ENCODE results near the gene MOB3B.
A peak's percentile ranks its signal among the peaks of the same experiment; 100 is the strongest.
"Not testable (repeated sequence)": the region's sequence is repeated elsewhere in the genome, so short reads cannot be mapped to it uniquely, and the experiment has no call there.

The MOB3B gene

DNA sequence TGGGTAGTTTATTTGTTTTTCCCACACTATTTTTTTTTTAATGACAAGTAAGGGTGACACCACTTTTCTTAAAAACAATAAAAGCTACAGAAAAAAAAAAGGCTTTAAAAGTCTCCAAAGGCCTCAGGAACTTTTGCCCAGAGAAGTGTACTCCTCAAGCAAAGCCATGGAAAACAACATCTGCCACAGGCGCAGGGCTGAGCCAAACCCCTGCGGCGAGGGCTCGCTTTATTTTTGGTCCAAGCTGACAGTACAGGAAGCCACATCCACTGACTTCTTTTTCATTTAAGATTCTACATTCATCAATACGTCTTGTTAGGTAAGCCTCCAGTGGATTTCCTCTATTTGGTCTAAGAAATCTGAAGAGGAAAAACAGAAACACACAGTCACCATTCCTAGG lies 57.4 kb downstream of the MOB3B start:
- no peak for DNase-seq

DNA sequence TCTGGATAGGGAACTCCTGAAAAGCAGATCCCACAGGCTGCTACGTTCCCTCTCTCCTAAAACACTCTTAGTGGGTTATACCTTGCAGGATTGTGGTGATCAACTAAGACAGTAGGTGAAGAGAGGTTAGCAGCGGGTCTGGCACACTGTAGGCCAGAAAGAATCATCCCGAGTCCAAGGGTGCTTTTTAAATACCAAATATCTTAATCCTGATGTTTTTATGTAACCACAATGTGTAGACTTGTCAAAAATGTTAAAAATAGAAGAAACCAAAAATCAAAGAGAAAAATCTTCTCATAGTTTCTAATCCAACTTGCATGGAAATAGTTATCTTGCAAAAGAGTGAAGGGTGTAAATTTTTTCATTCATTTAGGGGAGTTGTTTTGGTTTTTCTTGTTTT lies 57.8 kb downstream of the MOB3B start:
- DNase-seq = no peak

DNA sequence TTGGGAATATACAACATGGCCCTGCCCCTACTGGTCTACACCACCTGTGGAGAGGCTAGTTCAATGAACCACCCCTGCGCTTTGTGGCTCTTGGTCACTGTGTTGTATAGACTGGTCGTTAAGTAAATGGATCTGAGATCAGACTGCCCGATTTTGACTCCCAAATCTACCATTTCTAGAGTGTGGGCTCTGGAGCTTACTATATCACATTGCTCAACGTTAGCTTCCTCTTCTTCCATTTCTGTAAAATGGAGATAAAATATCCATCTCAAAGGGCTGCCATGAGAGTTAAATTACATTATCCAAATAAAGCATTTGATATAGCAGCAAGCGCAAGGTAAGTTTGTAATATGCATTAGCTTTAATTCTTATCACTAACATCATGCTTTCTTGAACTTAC lies 58.2 kb downstream of the MOB3B start:
- DNase-seq = no peak

DNA sequence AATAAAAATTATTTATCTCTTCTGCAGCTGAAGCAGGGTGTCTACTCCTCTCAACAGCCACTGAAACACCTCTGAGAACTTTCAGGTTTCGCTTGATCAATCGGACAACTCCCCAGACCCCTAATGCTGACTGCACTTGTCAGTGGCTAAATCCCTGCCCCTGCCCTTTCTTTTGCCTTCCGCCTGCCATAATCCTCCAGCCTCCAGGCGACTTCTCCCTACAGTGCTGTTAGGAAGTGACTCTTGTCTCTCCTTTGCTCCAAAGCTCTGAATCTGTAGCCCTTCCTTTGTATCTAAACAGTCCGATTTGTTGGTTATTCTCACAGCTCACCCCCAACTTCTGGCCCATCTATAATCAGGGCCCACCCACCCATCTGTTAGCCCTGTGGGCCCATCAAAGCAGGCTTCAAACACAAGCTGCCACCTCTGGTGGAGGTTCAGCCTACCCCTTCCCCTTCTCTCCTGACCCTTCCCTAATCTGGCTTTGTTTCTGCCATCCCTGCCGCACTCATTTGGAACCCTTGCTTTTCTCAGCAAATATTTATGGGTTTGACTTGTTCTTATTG lies 59.2 kb downstream of the MOB3B start:
- no peak for DNase-seq

DNA sequence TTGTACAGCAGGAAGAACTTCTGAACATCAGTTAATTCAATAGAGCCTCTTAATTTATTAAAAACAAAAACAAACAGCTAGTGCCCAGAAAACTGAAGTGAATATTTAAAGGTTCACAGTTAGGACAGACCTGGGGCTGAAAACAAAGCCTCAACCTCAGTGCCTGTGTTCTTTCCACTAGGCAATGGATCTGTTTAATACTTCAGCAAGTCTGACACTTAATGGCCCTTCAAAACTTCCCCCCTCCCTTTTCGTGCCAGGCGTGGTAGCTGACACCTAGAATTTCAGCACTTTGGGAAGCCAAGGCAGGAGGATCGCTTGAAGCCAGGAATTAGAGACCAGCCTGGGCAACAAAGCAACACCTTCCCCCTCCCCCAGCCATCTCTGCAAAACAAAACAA lies 60.1 kb downstream of the MOB3B start:
- no peak for DNase-seq

DNA sequence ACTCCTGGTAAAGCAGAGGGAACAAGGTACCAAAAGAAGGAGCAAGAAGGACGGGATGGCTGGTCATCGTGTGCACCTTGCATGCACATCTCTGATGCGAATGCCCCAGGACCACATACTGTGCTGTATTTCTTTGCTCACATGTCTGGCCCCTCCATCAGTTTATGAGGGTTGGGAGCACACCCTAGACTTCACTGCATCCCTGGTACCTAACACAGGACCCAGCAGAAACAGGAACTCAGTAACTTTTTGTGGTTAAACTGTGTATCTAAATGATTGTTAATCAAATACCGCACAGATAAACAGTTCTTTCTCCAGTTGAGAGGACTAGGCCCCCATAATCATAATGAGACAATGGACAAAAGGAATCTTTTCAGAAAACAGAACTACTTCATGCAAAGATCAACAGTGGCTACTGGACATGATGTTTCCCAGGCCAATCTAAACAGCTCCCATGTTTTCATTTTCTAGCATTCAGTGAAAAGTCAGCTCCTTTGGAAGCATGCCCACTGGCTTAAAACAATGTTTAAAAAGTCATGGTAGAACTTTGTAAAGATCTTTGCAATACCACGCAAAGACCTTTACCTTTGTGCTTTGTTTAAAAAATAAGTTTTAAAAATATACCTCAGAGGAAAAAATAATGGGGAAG lies 61.0 kb downstream of the MOB3B start:
- DNase-seq = no peak

DNA sequence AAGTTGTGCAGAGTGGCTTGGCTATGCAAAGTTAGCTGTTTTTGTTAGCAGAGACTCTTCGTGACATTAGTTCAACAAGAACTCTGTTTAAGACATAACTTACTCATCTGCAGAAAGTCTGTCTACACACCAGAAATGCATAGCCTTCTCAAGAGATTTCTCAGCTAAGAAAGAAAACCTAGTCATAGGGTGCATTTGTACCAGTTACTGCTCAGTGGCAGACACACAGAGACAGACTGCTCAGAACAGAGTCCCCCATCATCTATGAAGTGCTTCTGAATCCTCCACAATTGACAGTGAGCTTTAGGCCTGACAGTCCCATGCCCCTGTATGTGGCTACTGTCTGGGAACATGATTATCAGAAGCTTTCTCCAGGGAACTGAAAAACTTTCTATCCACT lies 61.6 kb downstream of the MOB3B start:
- no peak for DNase-seq

DNA sequence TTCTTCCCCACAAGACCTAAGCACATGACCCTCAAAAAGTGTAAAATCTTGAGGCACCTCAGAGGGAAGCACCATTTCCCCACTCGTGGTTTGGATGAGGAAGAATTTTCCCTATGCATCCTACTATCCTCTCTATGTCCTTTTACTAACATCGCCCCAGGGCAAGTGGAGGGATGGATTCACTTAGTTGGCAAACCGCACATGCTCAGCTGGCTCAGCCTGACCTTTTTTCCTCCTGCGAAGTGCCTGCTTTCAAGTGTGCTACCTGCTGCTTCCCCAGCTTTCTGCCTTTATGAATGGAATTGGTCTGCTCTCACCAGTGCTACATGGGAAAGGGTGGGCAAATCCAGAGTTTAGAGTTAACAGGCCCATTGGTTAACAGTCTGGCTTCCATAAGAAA lies 62.1 kb downstream of the MOB3B start:
- no peak for DNase-seq

DNA sequence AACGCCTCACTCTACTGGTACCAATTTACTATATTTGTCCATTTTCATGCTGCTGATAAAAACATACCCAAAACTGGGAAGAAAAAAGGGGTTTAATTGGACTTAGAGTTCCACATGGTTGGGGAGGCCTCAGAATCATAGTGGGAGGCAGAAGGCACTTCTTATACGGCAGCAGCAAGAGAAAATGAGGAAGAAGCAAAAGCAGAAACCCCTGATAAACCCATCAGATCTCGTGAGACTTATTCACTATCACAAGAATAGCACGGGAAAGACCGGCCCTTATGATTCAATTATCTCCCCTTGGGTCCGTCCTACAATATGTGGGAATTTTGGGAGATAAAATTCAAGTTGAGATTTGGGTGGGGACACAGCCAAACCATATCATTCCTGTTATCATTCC lies 63.1 kb downstream of the MOB3B start:
- DNase-seq = not testable (repeated sequence)

DNA sequence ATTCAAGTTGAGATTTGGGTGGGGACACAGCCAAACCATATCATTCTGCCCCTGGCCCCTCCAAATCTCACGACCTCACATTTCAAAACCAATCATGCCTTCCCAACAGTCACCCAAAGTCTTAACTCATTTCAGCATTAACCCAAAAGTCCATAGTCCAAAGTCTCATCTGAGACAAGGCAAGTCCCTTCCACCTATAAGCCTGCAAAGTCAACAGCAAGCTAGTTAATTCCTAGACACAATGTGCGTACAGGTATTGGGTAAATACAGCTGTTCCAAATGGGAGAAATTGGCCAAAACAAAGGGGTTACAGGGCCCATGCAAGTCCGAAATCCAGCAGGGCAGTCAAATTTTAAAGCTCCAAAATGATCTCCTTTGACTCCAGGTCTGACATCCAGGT lies 64.7 kb downstream of the MOB3B start:
- not testable (repeated sequence) for DNase-seq

DNA sequence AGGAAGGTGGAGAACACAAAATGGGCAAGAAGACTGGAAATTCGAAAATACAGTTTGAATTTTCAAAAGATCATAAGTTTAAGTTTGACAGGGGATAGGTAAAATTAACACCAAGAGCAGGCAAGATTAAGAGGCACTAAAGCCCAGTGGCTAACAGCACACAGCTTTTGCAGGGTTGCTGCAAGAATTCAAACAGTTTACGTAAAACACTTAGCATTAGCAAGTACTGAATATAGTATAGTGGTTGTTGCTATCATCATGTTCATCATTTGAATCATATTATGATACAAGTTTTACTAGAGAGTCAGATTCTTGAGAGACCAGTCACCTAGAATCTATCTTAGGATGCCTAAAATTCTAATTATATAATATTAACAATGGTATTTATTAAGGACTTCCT lies 66.8 kb downstream of the MOB3B start:
- DNase-seq = no peak

DNA sequence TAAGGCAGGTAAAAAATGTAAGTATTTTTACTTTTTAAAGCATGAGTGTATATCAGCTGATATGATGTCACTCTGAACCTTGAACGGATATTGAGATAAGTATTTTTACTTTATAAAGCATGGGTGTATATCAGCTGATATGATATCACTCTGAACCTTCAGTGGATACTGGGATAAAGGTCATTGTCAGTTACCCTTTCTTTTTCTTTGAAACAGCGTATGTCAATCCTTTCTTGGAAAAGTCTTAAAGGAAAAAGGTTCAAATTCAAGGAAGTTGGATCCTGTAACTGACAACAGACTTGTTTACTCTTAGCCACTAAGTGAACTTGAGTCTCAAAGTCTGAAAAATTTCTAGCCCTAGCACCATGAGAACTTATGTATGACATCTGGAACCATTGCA lies 67.2 kb downstream of the MOB3B start:
- DNase-seq = no peak

DNA sequence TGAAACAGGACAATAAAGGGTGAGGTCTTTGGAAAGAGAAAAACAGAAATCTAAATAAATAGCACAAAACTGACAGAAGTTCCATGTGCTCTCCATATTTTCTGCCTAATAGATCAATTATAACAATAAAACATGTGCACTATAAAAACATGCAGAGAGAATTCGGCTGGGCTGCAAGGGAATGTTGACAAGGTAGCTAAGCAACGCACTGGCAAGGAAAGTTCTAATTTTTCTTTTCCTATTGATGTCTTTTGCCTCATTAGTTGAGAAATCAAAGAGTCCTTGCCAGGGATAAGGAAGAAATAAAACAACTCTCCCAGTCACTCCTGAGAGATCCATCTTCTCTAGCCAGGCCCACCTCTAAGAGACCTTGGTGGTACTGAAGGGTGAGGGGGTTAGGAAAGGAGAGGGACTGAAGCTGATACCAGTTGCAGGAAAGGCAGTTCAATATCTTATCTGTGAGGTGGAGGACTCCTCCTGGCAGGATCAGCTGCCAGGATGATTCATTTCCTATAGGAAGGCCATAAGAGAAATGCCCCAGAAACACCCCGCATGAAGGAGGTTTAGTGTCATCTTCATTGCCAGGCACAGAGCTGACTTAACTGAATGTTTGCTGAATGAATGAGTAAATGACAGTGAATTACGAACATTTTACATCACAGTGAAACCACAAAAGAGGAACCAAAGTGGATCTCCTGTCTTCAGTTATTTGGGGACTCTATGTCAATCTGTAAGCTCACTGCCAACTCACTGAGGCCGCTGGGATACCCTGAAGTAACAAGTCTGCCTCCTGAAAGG lies 69.2 kb downstream of the MOB3B start:
- peak; percentile 2 to 57 for DNase-seq

DNA sequence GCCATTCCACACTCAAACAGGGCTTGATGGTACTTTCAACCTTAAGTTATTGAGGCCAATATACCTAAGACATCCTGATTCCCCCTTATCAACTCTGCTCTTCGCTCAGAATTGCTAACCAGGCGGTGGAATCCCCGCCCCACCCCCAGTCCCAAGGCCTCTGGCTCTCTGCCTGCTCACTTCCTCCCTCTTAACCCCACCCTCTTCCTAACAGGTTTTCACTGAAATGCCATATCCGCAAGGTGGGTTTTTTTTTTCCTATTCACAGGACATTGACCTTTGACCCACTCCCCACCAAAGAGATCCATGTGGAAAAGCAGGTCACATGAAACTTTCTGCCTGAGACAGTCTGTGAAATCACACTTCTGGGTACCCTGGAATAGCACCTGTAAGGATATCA lies 72.2 kb downstream of the MOB3B start:
- DNase-seq = no peak

DNA sequence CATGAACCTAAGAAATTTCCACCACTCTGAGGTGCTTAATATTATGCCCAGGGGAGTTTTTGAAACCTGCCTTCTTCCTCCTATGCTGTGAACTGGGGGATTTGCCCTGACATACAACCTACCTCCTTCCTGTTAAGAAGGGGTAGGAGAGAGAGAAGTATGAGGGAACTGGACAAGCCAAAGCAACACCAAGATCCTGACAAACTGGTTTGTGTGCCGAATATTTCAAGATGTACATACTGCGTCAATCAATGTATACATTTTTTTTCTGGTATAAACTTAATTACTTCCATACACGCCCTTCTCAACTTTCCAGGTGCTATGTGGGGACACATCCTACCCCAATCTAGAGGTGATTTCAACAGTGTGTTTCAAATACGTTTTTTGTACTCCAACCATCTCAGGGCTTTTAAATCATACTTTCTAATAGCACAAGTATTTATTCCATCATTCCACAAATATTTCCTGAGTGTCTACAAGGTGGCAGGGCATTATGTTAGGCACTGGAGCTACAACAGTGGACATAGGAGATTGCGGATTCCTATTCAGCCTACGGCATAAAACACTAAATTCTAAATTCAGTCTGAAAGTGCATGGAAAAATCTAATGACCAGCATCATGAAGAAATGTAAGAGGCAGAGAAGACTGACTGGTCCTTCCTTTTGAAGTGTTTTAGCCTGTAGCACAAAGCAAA lies 75.6 kb downstream of the MOB3B start:
- no peak for DNase-seq

DNA sequence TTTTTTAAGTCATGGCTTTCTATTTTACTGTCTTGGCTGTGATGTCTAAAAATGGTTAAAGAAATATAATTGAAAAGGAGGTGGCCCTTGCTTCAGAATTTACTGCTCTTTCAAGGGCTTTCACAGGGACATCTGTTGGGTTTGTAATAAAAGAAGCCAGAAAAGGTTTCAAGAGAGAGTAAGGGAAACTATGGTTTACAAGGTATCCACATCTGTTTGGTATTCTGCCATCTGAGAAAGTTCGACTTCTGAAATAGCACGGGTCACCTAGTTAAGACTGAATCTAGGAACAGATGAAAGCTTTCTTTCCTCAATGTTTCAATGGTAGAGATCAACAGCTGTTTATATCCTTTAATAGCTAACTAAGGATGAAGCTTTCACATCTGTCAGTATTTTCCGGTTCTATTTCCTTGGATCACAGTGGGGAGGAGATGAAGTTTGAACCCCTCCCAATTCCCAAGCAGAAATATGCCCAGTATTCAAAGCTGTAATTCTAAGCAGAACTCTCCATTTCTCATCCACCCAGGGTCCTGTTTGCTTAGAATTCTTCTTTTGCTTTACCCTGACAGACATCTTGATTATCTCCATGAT lies 78.3 kb downstream of the MOB3B start:
- no peak for DNase-seq

DNA sequence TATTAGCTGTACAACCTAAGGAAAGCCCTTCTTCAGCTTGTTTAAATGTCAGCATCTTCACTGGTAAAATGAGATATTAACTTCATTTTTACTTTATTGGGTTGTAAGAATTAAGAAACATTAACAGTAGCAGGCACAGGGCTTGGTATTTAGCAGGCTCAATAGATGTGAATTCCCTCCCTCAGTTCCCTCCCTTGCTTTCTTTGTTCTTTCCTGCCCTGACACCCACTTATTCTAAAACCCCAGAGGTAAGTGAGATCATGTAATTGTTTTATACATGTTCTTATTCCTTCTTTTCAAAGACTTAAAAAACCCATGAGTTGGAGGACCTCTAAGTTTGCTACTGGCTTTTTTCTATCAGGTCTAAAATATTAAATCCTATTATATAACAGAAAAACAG lies 78.9 kb downstream of the MOB3B start:
- DNase-seq = no peak

DNA sequence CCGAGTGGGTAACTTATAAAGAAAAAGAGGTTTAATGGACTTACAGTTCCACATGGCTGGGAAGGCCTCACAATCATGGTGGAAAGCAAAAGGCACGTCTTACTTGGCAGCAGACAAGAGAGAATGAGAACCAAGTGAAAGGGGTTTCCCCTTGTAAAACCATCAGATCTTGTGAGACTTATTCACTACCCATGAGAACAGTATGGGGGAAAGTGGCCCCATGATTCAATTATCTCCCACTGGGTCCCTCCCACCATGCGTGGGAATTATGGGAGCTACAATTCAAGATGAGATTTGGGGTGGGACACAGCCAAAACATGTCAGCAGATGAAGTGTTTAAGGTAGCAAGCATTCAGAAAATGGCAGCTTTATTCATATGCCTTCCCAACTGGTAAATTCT lies 81.3 kb downstream of the MOB3B start:
- DNase-seq = not testable (repeated sequence)

DNA sequence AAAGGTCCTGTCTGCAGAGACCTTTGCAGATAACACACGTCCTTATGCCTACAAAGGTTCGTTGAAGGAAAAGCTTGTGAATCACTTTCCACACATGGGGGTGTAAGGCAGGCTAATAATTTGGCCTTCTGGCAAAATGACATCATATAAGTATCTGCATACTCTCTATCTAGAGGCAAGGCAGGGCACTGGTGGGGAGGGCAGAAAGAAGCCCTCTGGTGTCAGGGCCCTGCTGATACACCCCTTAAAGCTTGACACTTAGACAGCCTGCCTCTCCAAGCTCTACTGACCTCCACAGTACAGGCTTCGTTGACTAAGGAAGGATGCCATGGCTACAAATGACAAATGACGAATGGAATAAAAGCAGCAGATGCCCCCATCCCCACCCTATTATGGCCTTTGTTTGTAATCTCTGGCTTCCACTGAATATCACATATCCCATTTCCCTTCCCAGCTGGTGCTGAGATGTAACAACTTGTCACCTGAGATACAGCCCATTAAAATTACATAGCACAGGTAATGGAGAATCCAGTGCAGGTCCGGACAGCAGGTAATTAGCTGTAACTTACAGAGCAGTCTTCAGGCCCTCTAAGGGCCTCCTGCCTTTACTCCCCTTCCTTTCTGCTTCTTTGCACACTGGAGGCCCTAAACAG lies 82.5 kb downstream of the MOB3B start:
- no peak for DNase-seq

DNA sequence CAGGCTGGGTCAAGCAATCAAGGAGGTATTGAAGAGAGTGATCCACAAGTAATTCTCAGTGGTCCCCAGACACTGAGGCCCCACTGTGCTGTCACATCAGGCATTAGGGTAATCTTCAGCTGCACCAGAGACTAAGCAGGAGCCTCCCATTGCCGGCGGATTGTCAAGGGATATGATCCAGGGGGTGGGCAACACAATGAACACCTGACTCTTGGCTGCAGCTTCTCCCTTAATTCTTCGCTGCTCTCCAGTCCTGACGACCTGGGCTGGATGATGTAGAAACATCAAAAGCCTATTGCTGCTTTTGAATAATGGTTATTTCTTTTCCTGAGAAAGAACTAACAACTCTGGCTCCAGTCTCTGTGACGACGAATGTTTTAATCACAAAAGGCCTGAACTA lies 83.9 kb downstream of the MOB3B start:
- DNase-seq = no peak

DNA sequence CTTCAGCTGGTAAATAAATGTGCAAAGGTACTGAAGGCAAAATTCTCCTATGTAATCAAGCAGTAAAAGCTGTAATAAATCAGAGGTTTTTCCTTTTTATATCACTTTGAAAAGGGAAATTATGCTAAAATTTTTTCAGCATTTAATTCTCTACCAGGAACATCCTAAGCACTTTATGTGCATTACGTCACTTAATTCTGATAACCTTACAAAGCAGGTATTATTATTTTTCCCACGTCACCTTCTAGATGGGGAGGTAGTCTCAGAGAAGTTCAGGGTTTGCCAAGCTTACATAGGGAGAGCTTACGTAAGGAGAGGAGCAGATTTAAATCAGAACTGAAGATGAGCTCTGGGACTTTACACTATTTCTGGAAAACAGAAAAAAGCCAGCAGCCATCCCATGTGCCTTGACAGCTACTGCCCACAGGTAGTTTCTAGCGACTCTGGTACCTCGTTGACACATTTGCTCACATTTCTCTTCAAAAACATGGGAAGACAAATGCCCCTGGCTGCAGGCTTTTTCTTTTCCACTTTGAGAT lies 84.5 kb downstream of the MOB3B start:
- no peak for DNase-seq

DNA sequence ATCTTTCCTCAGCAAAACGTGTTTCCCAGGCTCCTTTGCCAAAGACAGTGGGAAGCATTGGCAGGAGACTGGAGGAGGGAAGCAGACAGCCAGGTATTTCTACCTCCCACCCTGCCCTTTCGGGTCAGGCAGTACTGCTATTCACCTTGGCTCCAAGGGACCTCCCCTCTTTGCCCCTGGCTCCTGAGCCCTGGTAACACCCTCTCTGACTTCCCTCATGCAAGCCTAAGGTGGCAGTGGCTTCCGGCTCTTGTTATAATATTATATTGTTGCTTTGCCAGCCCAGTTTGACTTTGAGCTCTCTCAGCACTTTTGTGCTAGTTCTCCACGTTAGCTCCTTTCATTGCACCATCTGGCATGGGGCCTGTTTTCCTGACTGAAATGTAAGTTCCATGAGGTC lies 87.2 kb downstream of the MOB3B start:
- DNase-seq = no peak

DNA sequence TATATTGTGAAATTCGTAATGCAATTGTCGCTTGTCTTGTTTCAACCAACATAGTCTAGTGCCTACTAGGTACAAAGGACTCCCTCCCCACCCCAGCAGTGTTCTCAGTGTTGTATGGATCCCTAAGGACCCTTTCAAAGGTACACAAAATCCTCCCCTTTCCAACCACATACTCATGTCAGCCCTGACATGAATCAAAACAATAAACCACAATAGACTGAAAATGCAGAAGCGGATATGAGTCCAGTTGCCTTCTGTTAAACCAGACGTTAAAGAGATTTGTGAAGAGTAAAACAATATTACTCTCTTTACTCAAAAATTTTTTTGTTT lies 87.9 kb downstream of the MOB3B start:
- no peak for DNase-seq

All from CD4-positive, alpha-beta T cell treated with Interferon alpha-2 for 1 hour (primary cell).